ENCODE results near the gene PLA2G12A.

DNA sequence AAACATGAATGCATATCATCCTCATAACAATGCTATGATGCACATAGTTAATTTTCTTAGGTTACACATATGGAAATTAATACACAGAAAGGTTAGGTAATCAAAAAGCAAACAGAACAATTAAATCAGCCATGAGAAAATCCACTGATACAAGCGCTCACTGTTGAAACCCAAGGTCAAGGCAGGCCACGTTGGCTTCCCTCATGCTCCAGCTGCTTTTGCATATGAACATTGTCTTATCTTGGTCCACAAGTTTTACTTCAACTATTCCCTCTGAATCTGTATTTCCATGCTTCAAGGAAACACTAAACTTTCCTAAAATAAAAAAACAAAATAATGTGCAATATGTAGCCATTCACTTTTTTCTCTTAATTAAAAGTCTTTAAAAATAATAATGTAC, 34.5 kb upstream of the PLA2G12A start:
- TF ChIP-seq, protein P1, sequence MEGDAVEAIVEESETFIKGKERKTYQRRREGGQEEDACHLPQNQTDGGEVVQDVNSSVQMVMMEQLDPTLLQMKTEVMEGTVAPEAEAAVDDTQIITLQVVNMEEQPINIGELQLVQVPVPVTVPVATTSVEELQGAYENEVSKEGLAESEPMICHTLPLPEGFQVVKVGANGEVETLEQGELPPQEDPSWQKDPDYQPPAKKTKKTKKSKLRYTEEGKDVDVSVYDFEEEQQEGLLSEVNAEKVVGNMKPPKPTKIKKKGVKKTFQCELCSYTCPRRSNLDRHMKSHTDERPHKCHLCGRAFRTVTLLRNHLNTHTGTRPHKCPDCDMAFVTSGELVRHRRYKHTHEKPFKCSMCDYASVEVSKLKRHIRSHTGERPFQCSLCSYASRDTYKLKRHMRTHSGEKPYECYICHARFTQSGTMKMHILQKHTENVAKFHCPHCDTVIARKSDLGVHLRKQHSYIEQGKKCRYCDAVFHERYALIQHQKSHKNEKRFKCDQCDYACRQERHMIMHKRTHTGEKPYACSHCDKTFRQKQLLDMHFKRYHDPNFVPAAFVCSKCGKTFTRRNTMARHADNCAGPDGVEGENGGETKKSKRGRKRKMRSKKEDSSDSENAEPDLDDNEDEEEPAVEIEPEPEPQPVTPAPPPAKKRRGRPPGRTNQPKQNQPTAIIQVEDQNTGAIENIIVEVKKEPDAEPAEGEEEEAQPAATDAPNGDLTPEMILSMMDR (IDR thresholded peaks at IDR 0.05; ENCODE audit: low read length), result no peak
- no peak for TF ChIP-seq EZH2phosphoT487 (IDR thresholded peaks at IDR 0.05; ENCODE audit: low read length)
- no peak for TF ChIP-seq EZH2 (optimal IDR thresholded peaks at IDR 0.05; ENCODE audit: low read depth, low read length)
